Transverse colon (tissue), 4 donors: ENCODE data around the gene TNFRSF1B. TPM values are rescaled to one million over a fixed set of nuclear protein-coding genes. Genes with fewer than 3 reads are reported as not detected.
A peak's percentile ranks its signal among the peaks of the same experiment; 100 is the strongest.

ENCODE experiments used
- DNase-seq: peaks from one replicate; pipeline ENCODE4 v3.0.0-alpha.2; 2019
- H3K27ac ChIP-seq, 4 donors: fragments of 200-600 bp; sonication (generic); 2 replicates each; pipeline ENCODE4 v1.5.1; 2016 to 2018; ENCODE audit warnings: inconsistent platforms in 4 of 4
- H3K27me3 ChIP-seq: fragments of 200-600 bp; sonication (generic); 2 replicates; pipeline ENCODE4 v1.5.1; 2017; ENCODE audit warnings: inconsistent platforms
- H3K36me3 ChIP-seq, 4 donors: fragments of 200-600 bp; sonication (generic); 2 replicates each; pipeline ENCODE4 v1.5.1; 2017 to 2019; ENCODE audit warnings: inconsistent platforms in 4 of 4
- H3K4me1 ChIP-seq, 4 donors: fragments of 200-600 bp; sonication (generic); 2 replicates each; pipeline ENCODE4 v1.5.1; 2017 to 2020; ENCODE audit warnings: inconsistent platforms in 4 of 4
- H3K4me3 ChIP-seq, 4 donors: fragments of 200-600 bp; sonication (generic); 1 replicate in 1 of 4; 2 replicates in 3 of 4; pipeline versions ENCODE4 v1.5.1 to v1.6.1; 2017 to 2019; ENCODE audit warnings: inconsistent platforms in 4 of 4
- H3K9me3 ChIP-seq, 2 donors: fragments of 200-600 bp; sonication (generic); 2 replicates each; pipeline ENCODE4 v1.5.1; 2017 to 2019; ENCODE audit warnings: inconsistent platforms in 2 of 2
- EP300 ChIP-seq: sonication (generic); formaldehyde crosslinking; IDR thresholded peaks from one replicate; pipeline ENCODE4 v1.6.1; 2017; ENCODE audit warnings: antibody characterized with exemption, low read depth
- POLR2A ChIP-seq: fragments of 450-650 bp; IDR thresholded peaks from one replicate; pipeline ENCODE4 v1.6.1; 2016; ENCODE audit warnings: antibody characterized with exemption, mild to moderate bottlenecking, moderate library complexity
- POLR2AphosphoS5 ChIP-seq, 3 donors: sonication (generic); formaldehyde crosslinking; IDR thresholded peaks; one replicate each; pipeline ENCODE4 v1.6.1; 2016; ENCODE audit warnings: antibody characterized with exemption in 3 of 3
- WGBS, 2 donors: methylation state at CpG; one replicate each; pipeline ENCODE4 v1.1.5; 2018; ENCODE audit warnings: low coverage in 1 of 2; 5-methylcytosine and 5-hydroxymethylcytosine counted together
- in situ Hi-C, 4 donors: fragments of 200-750 bp; cut with MboI; loops; one replicate each; pipeline versions ENCODE4 v1.15.0 to v1.15.1; 2017; ENCODE audit warnings: low sequenced_read_pairs in 3 of 4, low pct_ligation_motif_present in 1 of 4, low pct_unique_long_range_greater_than_20kb in 1 of 4
- intact Hi-C: fragments of 100-400 bp; cut with DNase I; formaldehyde crosslinking; loops from one replicate; pipeline ENCODE4 v1.15.1; 2023; ENCODE audit warnings: low total_unique reads
- total RNA-seq, 4 donors: library from RNA; depleted of rRNA; stranded (reverse); fragments of >200 nt; gene quantifications; one replicate each; pipeline ENCODE4 v1.1.0, GENCODE V29; 2016
- TF ChIP-seq, protein P1 (sequence below), 5 experiments: fragments of 200-600 bp in 3 of 5; fragments of 450-650 bp in 2 of 5; sonication (generic) in 3 of 5; IDR thresholded peaks; 1 replicate in 2 of 5; 2 replicates in 3 of 5; pipeline ENCODE4 v1.5.1; 2016 to 2017; ENCODE audit warnings: antibody characterized with exemption in 5 of 5, inconsistent platforms in 3 of 5, mild to moderate bottlenecking in 2 of 5, moderate library complexity in 1 of 5

TNFRSF1B gene
- total RNA-seq, 4 donors from 2014 or later, result 11.1 to 17.3 (median 15.3) TPM

DNA sequence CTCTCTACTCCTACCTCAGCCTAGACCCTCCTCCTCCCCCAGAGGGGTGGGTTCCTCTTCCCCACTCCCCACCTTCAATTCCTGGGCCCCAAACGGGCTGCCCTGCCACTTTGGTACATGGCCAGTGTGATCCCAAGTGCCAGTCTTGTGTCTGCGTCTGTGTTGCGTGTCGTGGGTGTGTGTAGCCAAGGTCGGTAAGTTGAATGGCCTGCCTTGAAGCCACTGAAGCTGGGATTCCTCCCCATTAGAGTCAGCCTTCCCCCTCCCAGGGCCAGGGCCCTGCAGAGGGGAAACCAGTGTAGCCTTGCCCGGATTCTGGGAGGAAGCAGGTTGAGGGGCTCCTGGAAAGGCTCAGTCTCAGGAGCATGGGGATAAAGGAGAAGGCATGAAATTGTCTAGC lies 41.5 kb downstream of the TNFRSF1B start:
- Histone ChIP-seq H3K27ac (no peak overlapping the region), H3K4me1 (peaks cover 0 to 9% (median 3%) of the 10 kb centered on the region in 4 donors), H3K4me3 (no peak overlapping the region), H3K9me3 (no peaks in the 10 kb centered on the region), H3K36me3 (peaks cover 0 to 7% (median 0%) of the 10 kb centered on the region in 4 donors), H3K27me3 (no peaks in the 10 kb centered on the region)
- 72% methylated on average over 6 of the region's 6 CpGs; no CpG with 5 or more reads in 1 of the 2 donors for WGBS, 2 donors
- DNase-seq, result no peak
- intact Hi-C loops (loop anchor here (2.0 kb wide), 1 partner anchor 81 kb away; no protein-coding TSS in a partner anchor), in situ Hi-C loops (loop anchor here in 2 of 4 donors (5.0 kb wide), 1 partner anchor 81 kb away; no protein-coding TSS in a partner anchor)
- TF ChIP-seq, protein P1, sequence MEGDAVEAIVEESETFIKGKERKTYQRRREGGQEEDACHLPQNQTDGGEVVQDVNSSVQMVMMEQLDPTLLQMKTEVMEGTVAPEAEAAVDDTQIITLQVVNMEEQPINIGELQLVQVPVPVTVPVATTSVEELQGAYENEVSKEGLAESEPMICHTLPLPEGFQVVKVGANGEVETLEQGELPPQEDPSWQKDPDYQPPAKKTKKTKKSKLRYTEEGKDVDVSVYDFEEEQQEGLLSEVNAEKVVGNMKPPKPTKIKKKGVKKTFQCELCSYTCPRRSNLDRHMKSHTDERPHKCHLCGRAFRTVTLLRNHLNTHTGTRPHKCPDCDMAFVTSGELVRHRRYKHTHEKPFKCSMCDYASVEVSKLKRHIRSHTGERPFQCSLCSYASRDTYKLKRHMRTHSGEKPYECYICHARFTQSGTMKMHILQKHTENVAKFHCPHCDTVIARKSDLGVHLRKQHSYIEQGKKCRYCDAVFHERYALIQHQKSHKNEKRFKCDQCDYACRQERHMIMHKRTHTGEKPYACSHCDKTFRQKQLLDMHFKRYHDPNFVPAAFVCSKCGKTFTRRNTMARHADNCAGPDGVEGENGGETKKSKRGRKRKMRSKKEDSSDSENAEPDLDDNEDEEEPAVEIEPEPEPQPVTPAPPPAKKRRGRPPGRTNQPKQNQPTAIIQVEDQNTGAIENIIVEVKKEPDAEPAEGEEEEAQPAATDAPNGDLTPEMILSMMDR (IDR thresholded peaks at IDR 0.05), result no peak
- TF ChIP-seq POLR2AphosphoS5 (IDR thresholded peaks at IDR 0.05), result no peak
- TF ChIP-seq EP300, result no peak

DNA sequence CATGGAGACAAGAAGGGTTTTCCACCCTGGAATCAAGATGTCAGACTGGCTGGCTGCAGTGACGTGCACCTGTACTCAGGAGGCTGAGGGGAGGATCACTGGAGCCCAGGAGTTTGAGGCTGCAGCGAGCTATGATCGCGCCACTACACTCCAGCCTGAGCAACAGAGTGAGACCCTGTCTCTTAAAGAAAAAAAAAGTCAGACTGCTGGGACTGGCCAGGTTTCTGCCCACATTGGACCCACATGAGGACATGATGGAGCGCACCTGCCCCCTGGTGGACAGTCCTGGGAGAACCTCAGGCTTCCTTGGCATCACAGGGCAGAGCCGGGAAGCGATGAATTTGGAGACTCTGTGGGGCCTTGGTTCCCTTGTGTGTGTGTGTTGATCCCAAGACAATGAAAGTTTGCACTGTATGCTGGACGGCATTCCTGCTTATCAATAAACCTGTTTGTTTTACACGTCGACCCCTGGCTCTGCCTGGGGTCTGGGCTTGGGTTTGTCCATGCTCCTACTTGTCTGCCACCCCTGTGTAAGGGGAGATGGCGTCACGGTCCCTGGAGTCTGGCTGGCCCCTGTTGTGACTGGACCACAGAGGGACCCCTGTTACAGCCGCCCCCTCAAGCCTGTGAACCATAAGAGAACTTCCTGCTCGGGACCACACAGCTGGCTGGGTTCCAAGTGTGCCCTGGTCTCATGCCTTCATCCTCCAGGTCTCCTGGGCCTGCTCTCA lies 42.1 kb downstream of the TNFRSF1B start:
- Histone ChIP-seq H3K4me1 (peaks cover 0 to 9% (median 3%) of the 10 kb centered on the region in 4 donors), H3K36me3 (peaks cover 0 to 7% (median 0%) of the 10 kb centered on the region in 4 donors), H3K27ac (no peak overlapping the region), H3K9me3 (no peaks in the 10 kb centered on the region), H3K27me3 (no peaks in the 10 kb centered on the region), H3K4me3 (no peak overlapping the region)
- intact Hi-C loops (loop anchor here (2.0 kb wide), 1 partner anchor 82 kb away; no protein-coding TSS in a partner anchor), in situ Hi-C loops (loop anchor here in 2 of 4 donors (5.0 kb wide), 1 partner anchor 82 kb away; no protein-coding TSS in a partner anchor)
- 27% methylated on average over 14 of the region's 14 CpGs; no CpG with 5 or more reads in 1 of the 2 donors for WGBS, 2 donors
- peak; percentile 89 for DNase-seq
- no peak for TF ChIP-seq POLR2A
- TF ChIP-seq EP300, result no peak
- TF ChIP-seq, protein P1 (IDR thresholded peaks at IDR 0.05), result peak; percentile 92 to 98 (median 96)
- TF ChIP-seq POLR2AphosphoS5 (IDR thresholded peaks at IDR 0.05), result no peak

DNA sequence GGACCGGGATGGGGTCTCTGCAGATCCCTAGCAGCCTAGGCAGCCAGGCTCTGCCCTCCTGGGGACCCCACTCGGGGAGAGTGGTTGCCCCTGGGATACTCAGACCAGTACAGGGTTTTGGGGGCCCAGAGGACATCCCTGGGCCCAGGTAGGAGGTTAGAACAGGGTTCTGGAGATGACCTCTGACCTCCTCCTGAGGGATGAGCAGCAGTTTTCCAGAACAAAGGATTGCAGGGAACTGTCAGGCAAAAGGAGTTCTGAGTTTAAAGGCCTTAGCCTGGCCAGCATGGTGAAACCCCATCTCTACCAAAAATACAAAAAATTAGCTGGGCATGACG lies 42.7 kb downstream of the TNFRSF1B start:
- no peaks in the 10 kb centered on the region for H3K27me3 ChIP-seq
- no peak for TF ChIP-seq POLR2AphosphoS5 (IDR thresholded peaks at IDR 0.05)
- no peak for TF ChIP-seq POLR2A
- TF ChIP-seq EP300, result no peak
- TF ChIP-seq, protein P1 (IDR thresholded peaks at IDR 0.05), result no peak
- H3K27ac ChIP-seq, result no peak overlapping the region
- peaks cover 0 to 9% (median 3%) of the 10 kb centered on the region in 4 donors for H3K4me1 ChIP-seq
- intact Hi-C loops (loop anchor here (2.0 kb wide), 1 partner anchor 83 kb away; no protein-coding TSS in a partner anchor), in situ Hi-C loops (loop anchor here in 2 of 4 donors (5.0 kb wide), 1 partner anchor 82 kb away; no protein-coding TSS in a partner anchor)
- 67% methylated on average over 3 of the region's 3 CpGs; no CpG with 5 or more reads in 1 of the 2 donors for WGBS, 2 donors
- H3K9me3 ChIP-seq, result no peaks in the 10 kb centered on the region
- DNase-seq, result no peak
- H3K4me3 ChIP-seq, result no peak overlapping the region
- peaks cover 0 to 7% (median 0%) of the 10 kb centered on the region in 4 donors for H3K36me3 ChIP-seq

DNA sequence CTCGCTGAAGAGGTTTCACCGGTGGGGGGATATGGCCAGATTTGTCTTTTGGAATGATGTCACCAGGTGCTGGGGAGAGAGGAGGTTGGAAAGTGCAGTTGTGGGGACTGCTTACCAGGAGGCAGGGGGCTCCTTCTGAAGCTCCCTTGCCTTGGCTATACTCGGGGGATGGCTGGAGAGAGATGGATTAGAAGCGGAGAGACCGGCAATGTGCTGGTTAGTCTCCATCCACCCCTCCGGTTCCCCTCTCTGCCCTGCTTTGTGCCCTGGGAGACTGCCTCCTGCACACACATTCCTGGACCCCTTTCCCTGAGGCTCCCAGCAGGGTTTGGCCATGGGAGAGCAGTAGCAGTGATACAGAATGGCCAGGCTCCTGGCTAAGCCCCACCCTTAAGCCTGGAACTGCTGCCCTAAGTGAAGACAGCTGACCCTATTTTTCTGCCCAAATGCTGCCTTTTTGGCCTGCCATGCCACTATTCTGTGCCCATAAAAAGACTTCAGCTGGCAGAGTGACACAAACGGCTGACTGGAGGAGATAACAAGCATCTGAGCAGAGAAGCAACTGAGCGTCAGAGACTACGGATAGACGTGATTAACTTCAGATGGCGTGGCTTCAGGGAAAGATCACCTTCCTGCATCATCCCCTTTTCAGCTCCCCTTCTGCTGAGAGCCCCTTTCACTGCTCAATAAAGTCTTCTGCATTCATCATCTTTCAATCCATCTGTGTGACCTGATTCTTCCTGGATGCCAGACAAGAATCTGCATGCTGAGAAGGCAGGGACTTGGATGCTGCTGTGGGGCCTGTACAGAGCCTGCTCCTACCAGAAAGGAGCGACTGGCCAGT lies 48.5 kb downstream of the TNFRSF1B start:
- in situ Hi-C loops, result no loop called here
- Histone ChIP-seq H3K4me3 (no peak overlapping the region), H3K36me3 (no peaks in the 10 kb centered on the region), H3K27ac (no peak overlapping the region), H3K27me3 (no peaks in the 10 kb centered on the region), H3K9me3 (no peaks in the 10 kb centered on the region), H3K4me1 (no peaks in the 10 kb centered on the region)
- 78 to 81% methylated on average over 4 to 12 of the region's 12 CpGs for WGBS, 2 donors
- DNase-seq, result no peak
- intact Hi-C loops, result no loop called here
- no peak for TF ChIP-seq EP300
- TF ChIP-seq POLR2AphosphoS5 (IDR thresholded peaks at IDR 0.05), result no peak
- TF ChIP-seq, protein P1 (IDR thresholded peaks at IDR 0.05), result no peak
- no peak for TF ChIP-seq POLR2A
